ENCODE measurements around the gene GAREM1.
A peak's percentile ranks its signal among the peaks of the same experiment; 100 is the strongest.
"Not testable (repeated sequence)": the region's sequence is repeated elsewhere in the genome, so short reads cannot be mapped to it uniquely, and the experiment has no call there.

Gene GAREM1

GRCh38 chr18:32470714-32471633 is at the start of gene GAREM1:
GAREM1 (minus strand) TSS chr18:32470882; CDS start chr18:32470428, 454 bp downstream.
- peak; percentile 71 to 81 for DNase-seq

- DNase-seq, result no peak
Measured at GRCh38 chr18:32511147-32511546, 40.5 kb upstream of the GAREM1 start.

GRCh38 chr18:32509111-32509510 is 38.4 kb upstream of the GAREM1 start:
- no peak for DNase-seq

- DNase-seq, result no peak
Measured at GRCh38 chr18:32507093-32507492, 36.4 kb upstream of the GAREM1 start.

GRCh38 chr18:32502014-32502413 is 31.3 kb upstream of the GAREM1 start:
- no peak for DNase-seq

GRCh38 chr18:32501242-32501641 is 30.6 kb upstream of the GAREM1 start:
- DNase-seq, result not testable (repeated sequence)

- no peak for DNase-seq
Measured at GRCh38 chr18:32483002-32483401, 12.3 kb upstream of the GAREM1 start.

GRCh38 chr18:32482117-32482516 is 11.4 kb upstream of the GAREM1 start:
- DNase-seq, result no peak

GRCh38 chr18:32480581-32480980 is 9.9 kb upstream of the GAREM1 start:
- no peak for DNase-seq

GRCh38 chr18:32478807-32479206 is 8.1 kb upstream of the GAREM1 start:
- DNase-seq, result no peak

GRCh38 chr18:32478317-32478716 is 7.6 kb upstream of the GAREM1 start:
- no peak for DNase-seq

GRCh38 chr18:32476106-32476505 is 5.4 kb upstream of the GAREM1 start:
- no peak for DNase-seq

GRCh38 chr18:32475069-32475468 is 4.4 kb upstream of the GAREM1 start:
- not testable (repeated sequence) for DNase-seq

GRCh38 chr18:32473325-32473724 is 2.6 kb upstream of the GAREM1 start:
- DNase-seq, result no peak

- DNase-seq, result no peak
Measured at GRCh38 chr18:32472841-32473240, 2.2 kb upstream of the GAREM1 start.

GRCh38 chr18:32470460-32470713 is 295 bp downstream of the GAREM1 start:
- DNase-seq, result no peak

- DNase-seq, result peak; percentile 17 to 22
Measured at GRCh38 chr18:32469691-32470459, 807 bp downstream of the GAREM1 start.

GRCh38 chr18:32469190-32469651 is 1.5 kb downstream of the GAREM1 start:
- DNase-seq, result peak in 1 of 2 experiments; percentile 23

- no peak for DNase-seq
Measured at GRCh38 chr18:32468147-32468845, 2.4 kb downstream of the GAREM1 start.

GRCh38 chr18:32461709-32462272 is 8.9 kb downstream of the GAREM1 start:
- no peak for DNase-seq

- DNase-seq, result no peak
Measured at GRCh38 chr18:32460171-32460731, 10.4 kb downstream of the GAREM1 start.

- no peak for DNase-seq
Measured at GRCh38 chr18:32459361-32460101, 11.2 kb downstream of the GAREM1 start.
